Measurements from ENCODE around the gene CHD2. TPM values are rescaled to one million over a fixed set of nuclear protein-coding genes. Genes with fewer than 3 reads are reported as not detected.

Gene CHD2
- total RNA-seq, 1 donor from 2014 or later = 92.3 TPM

DNA sequence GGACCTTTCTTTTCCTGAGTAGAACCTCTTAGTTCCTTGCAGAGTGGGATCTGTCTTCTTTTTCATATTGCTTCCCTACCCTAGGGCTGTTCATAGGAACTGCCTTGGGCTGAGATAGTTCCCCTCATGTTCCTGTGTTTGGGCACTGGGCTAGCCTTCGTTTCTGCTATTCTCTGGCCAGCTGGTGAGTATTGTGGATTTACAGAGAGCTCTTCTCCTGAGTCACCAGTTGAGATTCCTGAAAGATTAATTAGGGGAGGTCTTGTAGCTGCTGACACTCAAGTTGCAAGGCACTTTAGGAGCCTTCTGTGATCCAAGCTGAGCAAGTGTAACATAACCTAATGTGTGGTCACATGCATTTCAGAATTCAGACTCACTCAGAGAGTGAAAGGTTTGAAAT is 30.7 kb downstream of the CHD2 start:
- peak; percentile 91 for DNase-seq (ENCODE audit: low read depth)

GRCh38 chr15:92932946-92933649 is 33.0 kb downstream of the CHD2 start:
- DNase-seq (ENCODE audit: low read depth) = no peak

DNA sequence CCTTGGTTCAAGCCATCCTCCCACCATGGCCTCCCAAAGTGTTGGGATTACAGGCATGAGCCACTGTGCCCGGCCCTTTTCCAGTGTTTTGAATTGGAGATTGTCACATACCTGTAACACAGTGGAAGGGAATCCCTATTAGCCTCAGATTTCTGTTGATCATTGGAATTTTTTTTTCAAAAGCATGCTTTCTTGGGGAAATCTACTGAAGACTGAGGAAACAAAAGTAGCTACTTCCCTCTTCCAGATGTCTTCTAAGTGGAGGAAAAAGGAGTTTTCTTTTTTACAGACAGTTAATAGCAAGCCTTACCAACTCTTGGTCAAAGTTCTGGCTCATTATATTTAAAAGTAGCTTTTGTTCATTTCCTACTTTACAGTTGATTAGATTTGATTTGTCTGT is 33.7 kb downstream of the CHD2 start:
- DNase-seq (ENCODE audit: low read depth) = no peak

DNA sequence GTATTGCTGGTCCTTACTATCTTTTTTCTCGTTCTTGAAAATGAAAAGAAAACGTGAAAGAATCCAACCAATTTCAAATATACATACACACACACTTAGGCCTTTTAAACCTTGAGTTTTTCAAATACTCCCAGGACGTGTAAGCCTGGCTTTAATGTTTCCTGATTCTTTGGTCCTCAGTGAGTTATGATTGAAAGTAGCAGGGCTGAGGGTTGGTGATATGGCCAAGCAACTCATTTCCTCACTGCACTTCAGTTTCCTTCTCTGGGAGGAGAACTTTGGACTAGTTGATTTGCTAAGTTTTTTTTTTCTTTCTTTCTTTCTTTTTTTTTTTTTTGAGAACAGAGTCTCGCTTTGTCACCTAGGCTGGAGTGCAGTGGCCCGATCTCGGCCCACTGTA is 34.6 kb downstream of the CHD2 start:
- DNase-seq (ENCODE audit: low read depth) = no peak

- no peak for DNase-seq (ENCODE audit: low read depth)
Measured at GRCh38 chr15:92936138-92936537, 36.0 kb downstream of the CHD2 start.

GRCh38 chr15:92936693-92937092 is 36.6 kb downstream of the CHD2 start:
- DNase-seq (ENCODE audit: low read depth) = no peak

DNA sequence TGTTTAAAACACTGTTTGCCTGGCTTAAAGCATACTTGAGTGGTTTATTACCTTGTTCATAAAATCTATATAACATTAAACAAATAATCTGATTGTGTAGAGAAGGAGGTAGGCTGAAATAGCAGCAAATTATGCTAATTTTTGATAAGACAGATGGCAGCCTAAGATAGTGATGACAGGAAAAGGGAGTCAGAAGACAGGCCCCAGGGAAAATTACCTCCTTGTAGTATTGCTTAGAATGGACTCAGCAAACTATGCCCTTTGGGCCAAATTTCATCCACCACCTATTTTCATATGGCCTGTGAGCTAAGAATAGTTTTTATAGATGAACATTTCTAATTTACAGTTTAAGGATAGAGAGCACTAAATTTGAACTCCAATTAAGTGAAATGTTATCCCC is 37.8 kb downstream of the CHD2 start:
- DNase-seq (ENCODE audit: low read depth) = no peak

DNA sequence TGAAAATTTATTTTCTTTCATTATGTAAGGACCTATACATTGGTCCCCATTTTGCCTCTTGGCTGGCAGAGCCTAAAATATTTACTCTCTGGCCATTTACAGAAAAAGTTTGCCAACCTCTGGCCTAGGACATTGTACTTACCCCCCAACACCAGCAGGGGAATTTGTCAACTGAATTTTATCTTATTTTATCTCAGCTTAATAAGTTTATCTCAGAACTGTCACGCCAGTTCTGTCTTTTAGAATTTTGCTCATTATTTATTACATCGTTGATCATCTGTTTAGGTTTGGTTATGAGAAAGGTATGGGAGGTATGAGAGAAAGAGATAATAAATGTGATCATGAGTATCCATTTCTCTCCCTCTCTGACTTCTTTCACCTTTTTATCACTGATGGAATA is 38.3 kb downstream of the CHD2 start:
- DNase-seq (ENCODE audit: low read depth) = no peak

- no peak for DNase-seq (ENCODE audit: low read depth)
Measured at GRCh38 chr15:92941668-92942067, 41.5 kb downstream of the CHD2 start.

DNA sequence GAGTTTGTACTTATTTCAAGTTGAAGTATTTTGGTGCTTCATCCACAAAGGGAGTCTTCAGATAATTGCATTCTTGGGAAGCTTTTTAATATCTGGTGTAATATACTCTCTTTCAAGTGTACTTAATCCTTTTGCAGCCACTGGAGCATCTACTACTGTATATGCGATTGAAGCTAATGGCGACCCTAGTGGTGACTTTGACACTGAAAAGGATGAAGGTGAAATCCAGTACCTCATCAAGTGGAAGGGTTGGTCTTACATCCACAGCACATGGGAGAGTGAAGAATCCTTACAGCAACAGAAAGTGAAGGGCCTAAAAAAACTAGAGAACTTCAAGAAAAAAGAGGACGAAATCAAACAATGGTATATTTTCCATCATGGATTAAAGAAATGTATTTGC is 42.6 kb downstream of the CHD2 start:
- DNase-seq (ENCODE audit: low read depth) = no peak

DNA sequence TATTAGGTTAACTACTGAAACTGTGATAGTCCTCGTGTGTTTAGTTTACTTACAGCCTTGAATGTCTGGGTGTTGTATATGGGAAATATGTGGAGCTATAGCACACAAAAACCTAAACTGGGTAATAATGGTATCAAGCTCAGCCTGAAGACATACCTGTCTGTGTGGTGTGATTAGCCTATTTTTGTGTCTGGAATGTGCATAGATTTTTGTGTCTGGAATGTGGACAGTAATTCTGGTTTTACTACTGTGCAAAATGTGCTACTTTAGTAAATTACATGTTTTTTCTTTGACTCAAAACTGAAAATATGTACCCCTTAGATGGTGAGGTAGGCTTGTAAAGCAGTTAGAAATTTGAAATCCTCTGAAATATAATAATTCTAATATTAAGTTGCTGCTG is 43.5 kb downstream of the CHD2 start:
- DNase-seq (ENCODE audit: low read depth) = no peak

DNA sequence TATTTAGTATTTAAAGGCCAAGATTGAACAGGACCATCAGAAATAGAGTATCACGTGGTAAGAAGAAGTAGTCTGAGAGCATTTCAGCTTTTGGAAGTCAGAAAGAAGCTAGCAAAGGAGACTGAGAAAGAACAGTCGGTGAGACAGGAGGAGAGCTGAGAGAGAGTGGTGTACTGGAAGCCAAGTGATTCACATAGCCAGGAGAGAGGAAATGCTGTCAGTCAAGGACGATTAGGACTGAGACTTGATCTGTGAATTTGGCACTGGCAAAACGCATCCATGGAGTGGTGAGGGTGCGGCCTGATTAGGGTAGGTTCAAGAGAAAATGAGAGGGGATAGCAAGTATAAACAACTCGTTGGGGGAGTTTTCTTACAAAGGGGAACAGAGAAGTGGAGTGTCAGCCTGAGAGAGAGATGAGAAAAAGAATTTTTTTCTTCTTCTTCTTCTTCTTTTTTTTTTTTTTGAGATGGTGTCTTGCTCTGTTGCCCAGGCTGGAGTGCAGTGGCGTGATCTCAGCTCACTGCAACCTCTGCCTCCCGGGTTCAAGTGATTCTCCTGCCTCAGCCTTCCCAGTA is 44.9 kb downstream of the CHD2 start:
- DNase-seq (ENCODE audit: low read depth) = no peak

DNA sequence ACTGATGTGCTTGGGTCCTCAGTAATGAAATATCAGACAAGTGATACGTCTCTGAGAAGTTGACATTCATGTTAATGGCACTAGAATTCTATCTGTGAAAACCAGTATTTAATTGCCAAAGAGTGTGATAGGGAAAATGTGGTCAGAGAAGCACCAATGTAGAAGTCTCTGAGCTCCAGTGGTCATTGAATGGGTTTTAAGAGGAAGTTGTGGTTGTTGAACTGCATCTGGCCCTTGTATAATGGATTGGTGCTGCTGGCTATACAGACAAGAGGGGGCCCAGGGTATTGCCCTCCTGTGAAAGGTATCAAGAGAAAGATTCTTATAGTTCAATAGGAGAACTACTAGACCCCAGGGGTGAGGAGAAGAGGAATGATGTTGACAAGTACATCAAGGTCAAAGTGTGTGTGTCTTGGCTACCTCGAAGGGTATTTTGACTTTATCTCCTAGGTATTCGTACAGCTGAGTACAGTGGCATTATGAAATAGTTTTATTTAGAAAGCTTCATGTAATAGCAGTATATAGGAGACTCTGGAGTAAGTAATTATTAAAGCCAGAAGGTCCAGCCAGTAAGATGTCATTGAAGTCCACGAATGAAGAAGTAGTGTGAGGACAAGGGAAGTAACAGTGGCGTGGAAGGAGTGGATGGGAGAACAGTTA is 47.1 kb downstream of the CHD2 start:
- no peak for DNase-seq (ENCODE audit: low read depth)

DNA sequence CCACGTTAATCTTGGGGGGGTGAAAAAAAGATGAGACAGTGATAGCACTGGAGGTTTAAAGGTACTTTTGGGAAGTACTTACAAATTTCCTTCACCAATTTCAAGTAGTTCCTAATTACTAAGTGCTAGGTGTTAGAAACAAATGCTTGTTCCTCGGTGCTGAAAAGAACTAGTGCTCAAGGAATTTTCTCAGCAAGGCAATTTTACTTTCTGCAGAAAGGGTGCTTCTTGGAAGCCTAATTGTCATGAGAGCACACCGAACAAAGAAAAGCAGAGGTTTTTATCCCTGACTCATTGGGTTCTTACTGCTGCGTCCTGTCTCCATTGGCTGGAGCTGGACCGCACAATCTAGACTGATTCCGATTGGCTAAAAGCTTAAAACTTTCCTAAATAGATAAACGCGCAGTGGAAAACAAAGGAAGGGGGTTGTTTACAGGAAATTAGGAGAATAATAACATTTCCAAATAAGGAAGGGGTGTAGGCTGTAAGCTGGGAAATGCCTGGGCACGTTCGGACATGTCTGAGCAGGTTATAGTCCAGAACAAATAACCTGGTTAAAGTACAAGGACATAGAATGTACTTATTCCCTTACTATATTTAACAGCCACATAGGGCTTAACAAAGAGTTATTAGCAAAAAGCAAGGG is 49.6 kb downstream of the CHD2 start:
- DNase-seq (ENCODE audit: low read depth) = no peak

- DNase-seq (ENCODE audit: low read depth) = no peak
Measured at GRCh38 chr15:92951800-92952457, 51.8 kb downstream of the CHD2 start.

DNA sequence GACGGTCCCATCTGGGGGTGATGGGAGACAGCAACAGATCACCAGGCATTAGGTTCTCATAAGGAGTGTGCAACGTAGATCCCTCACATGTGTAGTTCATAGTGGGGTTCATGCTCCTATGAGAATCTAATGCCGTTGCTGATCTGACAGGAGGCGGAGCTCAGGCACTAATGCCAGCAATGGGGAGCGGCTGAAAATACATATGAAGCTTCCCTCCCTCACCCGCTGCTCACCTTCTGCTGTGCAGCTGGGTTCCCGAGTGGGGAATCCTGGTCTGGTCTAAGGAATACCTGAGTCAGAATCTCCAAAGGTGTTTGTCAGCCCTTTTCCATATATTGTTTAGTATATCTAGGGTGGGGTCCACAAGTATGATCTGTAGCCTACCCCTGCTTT is 52.3 kb downstream of the CHD2 start:
- DNase-seq (ENCODE audit: low read depth) = no peak

DNA sequence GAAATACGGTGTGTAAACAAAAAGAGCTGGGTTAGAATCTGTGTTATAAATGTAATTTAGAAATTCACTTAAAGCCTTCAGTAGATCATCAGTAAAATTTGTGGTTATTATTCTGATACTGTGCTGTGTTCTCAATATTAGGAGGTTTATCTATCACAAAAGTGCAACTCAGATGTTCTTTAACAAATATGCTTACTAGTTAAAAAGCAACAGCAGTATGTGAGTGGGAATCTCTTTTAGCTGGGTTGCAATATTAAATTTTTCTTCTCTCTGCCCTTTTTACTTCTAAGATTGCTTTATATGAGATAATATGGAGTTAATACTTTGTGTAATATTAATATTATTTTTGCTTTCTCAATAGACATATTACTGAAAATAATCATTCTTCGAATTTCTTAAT is 53.4 kb downstream of the CHD2 start:
- no peak for DNase-seq (ENCODE audit: low read depth)

DNA sequence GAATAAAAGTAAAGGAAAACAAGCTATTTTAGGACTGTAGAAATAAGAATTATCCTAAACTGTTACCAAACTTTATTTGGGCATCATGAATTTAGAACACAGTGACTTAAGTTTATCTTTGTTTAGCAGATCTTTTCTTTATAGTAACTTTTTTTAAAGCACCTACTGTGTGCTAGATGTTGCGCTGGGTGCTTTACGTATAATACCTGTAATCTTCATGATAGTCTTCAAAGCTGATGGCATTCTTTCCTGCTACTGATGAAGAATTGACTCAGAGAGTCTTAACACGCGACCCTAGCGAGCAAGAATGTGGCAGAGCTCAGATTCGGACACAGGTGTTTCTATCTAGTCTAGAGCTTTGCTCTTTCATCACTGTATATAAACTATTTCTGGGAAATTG is 53.9 kb downstream of the CHD2 start:
- DNase-seq (ENCODE audit: low read depth) = no peak

GRCh38 chr15:92954578-92954977 is 54.5 kb downstream of the CHD2 start:
- DNase-seq (ENCODE audit: low read depth) = peak; percentile 28

GRCh38 chr15:92955706-92956105 is 55.6 kb downstream of the CHD2 start:
- no peak for DNase-seq (ENCODE audit: low read depth)

- peak; percentile 26 for DNase-seq (ENCODE audit: low read depth)
Measured at GRCh38 chr15:92958105-92958504, 58.0 kb downstream of the CHD2 start.

GRCh38 chr15:92959219-92959618 is 59.1 kb downstream of the CHD2 start:
- no peak for DNase-seq (ENCODE audit: low read depth)
